Uterus (tissue), 2 donors: ENCODE data around the gene PRRT1B.

Experiments used
- POLR2A ChIP-seq, 2 donors: fragments of 450-650 bp; IDR thresholded peaks; one replicate each; pipeline ENCODE4 v1.6.1; 2016; ENCODE audit warnings: antibody characterized with exemption in 2 of 2, mild to moderate bottlenecking in 1 of 2, moderate library complexity in 1 of 2
- TF ChIP-seq, protein P1 (sequence below), 4 experiments: fragments of 200-600 bp in 2 of 4; fragments of 450-650 bp in 2 of 4; sonication (generic) in 2 of 4; IDR thresholded peaks; one replicate each; pipeline ENCODE4 v1.5.1; 2016 to 2019; ENCODE audit warnings: antibody characterized with exemption in 4 of 4, mild to moderate bottlenecking in 2 of 4, moderate library complexity in 1 of 4

DNA sequence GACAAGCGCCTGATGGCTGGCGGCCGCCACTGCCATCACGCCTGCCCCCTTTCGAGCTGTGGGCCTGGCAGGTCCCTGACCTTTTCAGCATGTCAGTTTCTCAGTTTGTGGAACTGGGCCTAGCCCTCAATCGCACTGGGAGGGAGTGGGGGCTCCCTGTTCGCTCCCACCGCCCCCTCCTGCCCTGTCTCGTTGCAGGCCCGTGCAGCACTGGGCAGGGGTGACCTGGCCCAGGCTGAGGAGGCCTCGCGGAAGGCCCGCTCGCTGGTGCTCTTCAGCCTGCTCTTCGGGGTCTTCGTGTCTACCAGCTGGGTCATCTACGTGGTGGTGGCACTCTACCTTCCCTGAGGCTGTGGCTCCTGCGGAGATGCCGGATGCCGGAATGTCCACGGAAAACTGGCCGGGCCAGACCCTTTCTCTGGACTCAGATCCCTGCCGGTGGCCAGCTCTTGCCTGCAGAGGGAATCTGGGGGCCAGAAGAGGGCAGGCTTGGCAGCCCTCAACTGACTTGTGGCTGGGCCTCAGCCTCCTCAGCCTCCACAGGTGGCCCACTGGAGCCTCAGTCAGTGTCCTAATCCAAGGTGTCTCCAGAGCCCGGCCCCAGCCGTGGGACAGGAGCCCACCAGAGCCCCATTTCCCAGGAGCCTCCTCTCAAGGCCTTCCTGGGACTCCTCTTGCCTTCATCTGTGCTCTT is 12.7 kb downstream of the PRRT1B start:
- TF ChIP-seq, protein P1, sequence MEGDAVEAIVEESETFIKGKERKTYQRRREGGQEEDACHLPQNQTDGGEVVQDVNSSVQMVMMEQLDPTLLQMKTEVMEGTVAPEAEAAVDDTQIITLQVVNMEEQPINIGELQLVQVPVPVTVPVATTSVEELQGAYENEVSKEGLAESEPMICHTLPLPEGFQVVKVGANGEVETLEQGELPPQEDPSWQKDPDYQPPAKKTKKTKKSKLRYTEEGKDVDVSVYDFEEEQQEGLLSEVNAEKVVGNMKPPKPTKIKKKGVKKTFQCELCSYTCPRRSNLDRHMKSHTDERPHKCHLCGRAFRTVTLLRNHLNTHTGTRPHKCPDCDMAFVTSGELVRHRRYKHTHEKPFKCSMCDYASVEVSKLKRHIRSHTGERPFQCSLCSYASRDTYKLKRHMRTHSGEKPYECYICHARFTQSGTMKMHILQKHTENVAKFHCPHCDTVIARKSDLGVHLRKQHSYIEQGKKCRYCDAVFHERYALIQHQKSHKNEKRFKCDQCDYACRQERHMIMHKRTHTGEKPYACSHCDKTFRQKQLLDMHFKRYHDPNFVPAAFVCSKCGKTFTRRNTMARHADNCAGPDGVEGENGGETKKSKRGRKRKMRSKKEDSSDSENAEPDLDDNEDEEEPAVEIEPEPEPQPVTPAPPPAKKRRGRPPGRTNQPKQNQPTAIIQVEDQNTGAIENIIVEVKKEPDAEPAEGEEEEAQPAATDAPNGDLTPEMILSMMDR (IDR thresholded peaks at IDR 0.05), result no peak
- TF ChIP-seq POLR2A (IDR thresholded peaks at IDR 0.05), result no peak
